ENCODE results near the gene KIRREL1. TPM values are rescaled to one million over a fixed set of nuclear protein-coding genes. Genes with fewer than 3 reads are reported as not detected.
A peak's percentile ranks its signal among the peaks of the same experiment; 100 is the strongest.

The KIRREL1 gene
- total RNA-seq, 1 donor from 2014 or later = 166 TPM

DNA sequence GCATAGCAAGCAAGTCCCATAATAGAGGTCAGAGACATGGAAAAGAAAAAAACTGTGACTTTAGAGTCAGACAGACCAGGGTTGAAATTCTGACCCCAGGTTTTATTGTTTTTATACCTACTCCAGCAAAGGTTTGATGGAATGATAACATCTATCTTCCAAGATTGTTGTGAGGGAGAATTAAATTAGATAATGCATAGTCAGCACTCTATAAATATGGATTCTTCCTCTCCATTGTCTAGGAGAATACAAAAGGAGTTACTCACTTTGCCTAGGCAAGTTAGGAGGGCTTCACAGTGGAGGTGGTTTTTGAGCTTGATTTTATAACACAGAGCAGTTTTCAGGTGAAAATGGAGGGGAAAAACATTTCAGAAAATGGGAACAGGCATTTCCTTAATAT lies 46.9 kb downstream of the KIRREL1 start:
- no peaks in the 10 kb centered on the region for H3K27me3 Mint-ChIP-seq (ENCODE audit: low read depth)
- H3K36me3 Mint-ChIP-seq (ENCODE audit: low read depth) = peaks cover 6% of the 10 kb centered on the region
- no peak overlapping the region for H3K4me3 Mint-ChIP-seq (ENCODE audit: unreplicated experiment)
- peaks cover 77% of the 10 kb centered on the region for H3K4me1 Mint-ChIP-seq (ENCODE audit: low read depth)
- DNase-seq (ENCODE audit: low spot score) = no peak
- H3K27ac Mint-ChIP-seq (ENCODE audit: unreplicated experiment) = peak overlapping the region; percentile 28
- TF ChIP-seq, protein P1, sequence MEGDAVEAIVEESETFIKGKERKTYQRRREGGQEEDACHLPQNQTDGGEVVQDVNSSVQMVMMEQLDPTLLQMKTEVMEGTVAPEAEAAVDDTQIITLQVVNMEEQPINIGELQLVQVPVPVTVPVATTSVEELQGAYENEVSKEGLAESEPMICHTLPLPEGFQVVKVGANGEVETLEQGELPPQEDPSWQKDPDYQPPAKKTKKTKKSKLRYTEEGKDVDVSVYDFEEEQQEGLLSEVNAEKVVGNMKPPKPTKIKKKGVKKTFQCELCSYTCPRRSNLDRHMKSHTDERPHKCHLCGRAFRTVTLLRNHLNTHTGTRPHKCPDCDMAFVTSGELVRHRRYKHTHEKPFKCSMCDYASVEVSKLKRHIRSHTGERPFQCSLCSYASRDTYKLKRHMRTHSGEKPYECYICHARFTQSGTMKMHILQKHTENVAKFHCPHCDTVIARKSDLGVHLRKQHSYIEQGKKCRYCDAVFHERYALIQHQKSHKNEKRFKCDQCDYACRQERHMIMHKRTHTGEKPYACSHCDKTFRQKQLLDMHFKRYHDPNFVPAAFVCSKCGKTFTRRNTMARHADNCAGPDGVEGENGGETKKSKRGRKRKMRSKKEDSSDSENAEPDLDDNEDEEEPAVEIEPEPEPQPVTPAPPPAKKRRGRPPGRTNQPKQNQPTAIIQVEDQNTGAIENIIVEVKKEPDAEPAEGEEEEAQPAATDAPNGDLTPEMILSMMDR (IDR thresholded peaks at IDR 0.05) = no peak
- no peaks in the 10 kb centered on the region for H3K9me3 Mint-ChIP-seq (ENCODE audit: low read depth)

DNA sequence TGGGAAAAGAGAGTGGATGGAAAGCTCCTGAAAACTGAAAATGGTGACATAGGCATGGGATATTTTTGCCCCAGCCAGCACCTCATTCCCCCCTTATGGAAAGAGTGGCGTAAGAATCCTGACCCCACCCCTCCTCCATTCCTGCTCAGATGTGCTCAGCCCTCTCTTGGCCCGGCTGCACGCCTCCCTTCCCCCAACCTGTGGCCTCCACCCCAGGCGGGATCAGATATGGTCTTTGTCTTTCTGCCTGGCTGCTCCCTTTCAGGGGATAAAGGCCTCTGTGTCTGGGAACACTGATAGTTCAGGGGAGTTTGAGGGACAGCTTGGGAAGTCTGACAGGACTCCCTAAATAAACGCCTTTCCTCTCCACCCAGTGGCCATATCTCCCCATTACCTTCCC lies 49.8 kb downstream of the KIRREL1 start:
- no peaks in the 10 kb centered on the region for H3K27me3 Mint-ChIP-seq (ENCODE audit: low read depth)
- no peak overlapping the region for H3K4me3 Mint-ChIP-seq (ENCODE audit: unreplicated experiment)
- no peak for DNase-seq (ENCODE audit: low spot score)
- H3K9me3 Mint-ChIP-seq (ENCODE audit: low read depth) = no peaks in the 10 kb centered on the region
- peaks cover 64% of the 10 kb centered on the region for H3K4me1 Mint-ChIP-seq (ENCODE audit: low read depth)
- H3K36me3 Mint-ChIP-seq (ENCODE audit: low read depth) = peaks cover 6% of the 10 kb centered on the region
- peak overlapping the region; percentile 20 for H3K27ac Mint-ChIP-seq (ENCODE audit: unreplicated experiment)
- TF ChIP-seq, protein P1 (IDR thresholded peaks at IDR 0.05) = no peak

DNA sequence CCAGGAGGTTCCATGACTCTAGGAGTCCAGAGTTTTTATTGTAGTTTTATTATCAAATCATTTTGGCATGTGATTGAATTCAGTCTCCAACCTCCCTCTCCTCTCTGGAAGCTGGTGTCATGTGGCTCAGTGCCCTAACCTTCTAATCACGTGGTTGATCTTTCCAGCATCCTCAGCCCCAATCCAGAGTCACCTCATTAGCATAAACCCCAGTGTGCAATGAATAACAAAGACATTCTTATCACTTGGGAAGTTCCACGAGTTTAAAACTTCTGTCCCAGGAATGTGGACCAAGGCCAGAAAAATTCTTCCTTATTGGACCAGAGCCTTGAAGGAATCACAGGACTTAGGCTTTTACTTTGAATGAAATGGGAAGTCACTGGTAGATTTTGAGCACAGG lies 52.2 kb downstream of the KIRREL1 start:
- no peak overlapping the region for H3K4me3 Mint-ChIP-seq (ENCODE audit: unreplicated experiment)
- no peak for DNase-seq (ENCODE audit: low spot score)
- peaks cover 6% of the 10 kb centered on the region for H3K36me3 Mint-ChIP-seq (ENCODE audit: low read depth)
- H3K9me3 Mint-ChIP-seq (ENCODE audit: low read depth) = no peaks in the 10 kb centered on the region
- H3K27ac Mint-ChIP-seq (ENCODE audit: unreplicated experiment) = peak overlapping the region; percentile 75
- no peaks in the 10 kb centered on the region for H3K27me3 Mint-ChIP-seq (ENCODE audit: low read depth)
- TF ChIP-seq, protein P1 (IDR thresholded peaks at IDR 0.05) = no peak
- peaks cover 39% of the 10 kb centered on the region for H3K4me1 Mint-ChIP-seq (ENCODE audit: low read depth)

DNA sequence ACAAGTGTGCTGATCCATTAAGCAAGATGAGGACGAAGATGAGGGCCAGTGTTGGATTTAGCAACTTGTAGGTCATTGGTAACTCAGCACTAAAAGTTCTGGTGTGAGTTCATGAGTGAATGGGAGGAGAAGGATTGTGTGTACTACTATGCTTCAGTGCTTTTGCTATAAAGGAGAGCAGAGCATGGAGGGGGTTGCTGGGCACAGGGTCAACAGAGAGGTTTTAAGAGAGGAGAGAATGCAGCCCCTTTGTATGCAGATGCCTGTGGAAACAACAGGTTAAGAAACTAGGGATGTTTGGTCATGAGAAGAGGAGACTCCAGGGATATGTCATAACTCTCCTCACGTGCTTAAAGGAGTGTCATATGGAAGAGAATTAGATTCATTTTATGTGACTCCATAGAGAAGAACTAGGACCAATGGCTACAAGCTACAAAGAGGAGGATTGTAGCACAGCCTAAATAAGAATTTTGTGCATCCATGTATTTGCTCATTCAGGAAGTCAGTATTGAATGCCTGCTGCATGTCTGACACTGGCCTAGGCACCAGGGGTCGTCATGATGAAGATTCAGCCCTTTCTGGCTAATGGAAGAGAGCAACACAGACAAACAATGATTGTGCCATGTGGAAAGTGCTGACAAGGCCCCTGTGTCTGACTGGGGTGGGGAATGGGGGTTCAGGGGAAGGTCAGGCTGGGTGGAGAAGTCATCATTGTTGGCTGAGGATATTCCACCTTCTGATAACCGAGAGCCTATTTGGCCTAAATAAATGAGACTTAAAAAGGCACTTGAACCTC lies 53.5 kb downstream of the KIRREL1 start:
- Mint-ChIP-seq H3K4me3 (ENCODE audit: unreplicated experiment) (no peak overlapping the region), H3K27ac (ENCODE audit: unreplicated experiment) (peak overlapping the region; percentile 75), H3K4me1 (ENCODE audit: low read depth) (peaks cover 41% of the 10 kb centered on the region), H3K9me3 (ENCODE audit: low read depth) (no peaks in the 10 kb centered on the region), H3K27me3 (ENCODE audit: low read depth) (no peaks in the 10 kb centered on the region), H3K36me3 (ENCODE audit: low read depth) (peaks cover 13% of the 10 kb centered on the region)
- DNase-seq (ENCODE audit: low spot score) = no peak
- TF ChIP-seq, protein P1 (IDR thresholded peaks at IDR 0.05) = no peak

DNA sequence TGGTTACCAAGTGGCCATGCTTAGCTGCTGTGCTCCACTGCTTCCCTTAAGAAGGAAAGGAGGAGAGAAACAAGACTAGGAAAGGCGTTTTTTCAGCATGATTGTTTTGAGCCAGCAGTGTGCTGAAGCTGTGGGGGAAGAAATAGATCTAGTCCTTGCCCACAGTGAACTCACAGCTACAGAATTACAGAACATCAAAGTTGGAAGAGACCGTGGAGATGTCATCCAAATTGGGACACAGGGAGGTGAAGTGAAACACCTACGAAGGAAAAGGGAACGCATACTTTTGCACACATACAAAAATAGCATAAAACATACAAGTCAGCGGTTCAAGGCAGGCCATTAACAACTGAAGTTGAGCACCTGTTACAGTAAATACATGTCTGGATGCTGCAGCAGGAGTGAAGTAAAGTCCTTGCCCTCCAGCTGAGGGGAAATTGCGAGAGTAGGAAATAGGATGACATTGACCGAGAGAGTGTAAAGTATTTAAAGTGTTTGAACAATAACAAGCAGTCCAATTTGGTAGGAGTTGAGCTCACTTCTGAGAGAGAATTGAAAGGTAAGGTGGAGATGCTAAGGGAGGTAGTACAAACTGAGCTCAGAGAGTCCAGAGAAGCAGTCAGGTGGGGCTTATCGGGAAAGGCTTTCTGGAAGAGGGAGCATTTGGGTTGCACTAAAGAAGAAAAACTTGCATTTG lies 55.1 kb downstream of the KIRREL1 start:
- TF ChIP-seq, protein P1 (IDR thresholded peaks at IDR 0.05) = no peak
- DNase-seq (ENCODE audit: low spot score) = no peak
- no peaks in the 10 kb centered on the region for H3K27me3 Mint-ChIP-seq (ENCODE audit: low read depth)
- no peaks in the 10 kb centered on the region for H3K9me3 Mint-ChIP-seq (ENCODE audit: low read depth)
- peaks cover 20% of the 10 kb centered on the region for H3K36me3 Mint-ChIP-seq (ENCODE audit: low read depth)
- no peak overlapping the region for H3K4me3 Mint-ChIP-seq (ENCODE audit: unreplicated experiment)
- no peak overlapping the region for H3K27ac Mint-ChIP-seq (ENCODE audit: unreplicated experiment)
- peaks cover 44% of the 10 kb centered on the region for H3K4me1 Mint-ChIP-seq (ENCODE audit: low read depth)
